HG03097 (cell line): ENCODE results near the gene RPL5.

Experiments
- ATAC-seq: cut with Tn5 transposase; IDR thresholded peaks from one replicate; pipeline ENCODE4 v1.9.1; 2021; ENCODE audit not compliant: unreplicated experiment, low FRiP score

RPL5 gene

GRCh38 chr1:92886886-92887419, 55.1 kb downstream of the RPL5 start:
- ATAC-seq, result no peak

- no peak for ATAC-seq
Observed at GRCh38 chr1:92887465-92887864, 55.6 kb downstream of the RPL5 start.
